Keratinocyte (primary cell): Measurements from ENCODE around the gene SYS1.

ENCODE experiments used
- CTCF ChIP-seq, 3 experiments: IDR thresholded peaks in 1 of 3; conservative IDR thresholded peaks in 1 of 3; optimal IDR thresholded peaks in 1 of 3; 2 replicates in 2 of 3; 3 replicates in 1 of 3; pipeline versions ENCODE3 to v1.5.1; 2011; ENCODE audit warnings: low read length in 3 of 3, mild to moderate bottlenecking in 3 of 3, moderate library complexity in 2 of 3, control low read depth in 1 of 3, inconsistent platforms in 1 of 3; ENCODE audit not compliant: insufficient read depth in 2 of 3; ENCODE audit errors: extremely low read depth in 1 of 3
- EZH2 ChIP-seq: IDR thresholded peaks from one replicate; pipeline ENCODE4 v1.6.1; 2012; ENCODE audit warnings: inconsistent platforms, mild to moderate bottlenecking, low read length, moderate library complexity

DNA sequence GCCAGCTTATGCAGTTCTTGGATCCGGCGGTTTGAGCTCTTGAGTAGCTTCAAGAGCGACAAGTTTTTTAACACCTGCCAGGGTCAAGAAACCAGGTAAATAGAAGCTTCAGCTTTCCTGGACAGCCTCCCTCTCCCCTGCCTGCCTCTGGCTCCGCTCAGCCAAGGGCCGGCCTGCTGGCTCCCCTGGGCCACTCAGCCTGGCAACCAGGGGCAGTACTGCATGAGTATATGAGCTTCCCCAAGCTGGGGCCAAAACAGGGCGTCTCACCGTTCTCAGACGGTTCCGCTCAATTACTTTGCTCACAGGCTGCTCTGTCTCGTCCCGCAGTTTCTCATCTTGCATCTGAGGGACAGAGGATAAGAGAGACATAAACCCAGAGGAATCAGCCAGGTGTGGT is 14.3 kb downstream of the SYS1 start:
- TF ChIP-seq EZH2 (no peak), CTCF (optimal IDR thresholded peaks at IDR 0.05 in 1 of 3, IDR thresholded peaks at IDR 0.05 in 1 of 3, conservative IDR thresholded peaks at IDR 0.05 in 1 of 3; ENCODE audit: extremely low read depth in 1 of 3, insufficient read depth in 2 of 3, low read length in 3 of 3) (no peak)
